Fibroblast of skin of right biceps (primary cell): ENCODE measurements around the gene KRTAP10-2.

Experiments used
- DNase-seq: peaks from one replicate; pipeline ENCODE4 v3.0.0-alpha.2; 2013

Gene KRTAP10-2

DNA sequence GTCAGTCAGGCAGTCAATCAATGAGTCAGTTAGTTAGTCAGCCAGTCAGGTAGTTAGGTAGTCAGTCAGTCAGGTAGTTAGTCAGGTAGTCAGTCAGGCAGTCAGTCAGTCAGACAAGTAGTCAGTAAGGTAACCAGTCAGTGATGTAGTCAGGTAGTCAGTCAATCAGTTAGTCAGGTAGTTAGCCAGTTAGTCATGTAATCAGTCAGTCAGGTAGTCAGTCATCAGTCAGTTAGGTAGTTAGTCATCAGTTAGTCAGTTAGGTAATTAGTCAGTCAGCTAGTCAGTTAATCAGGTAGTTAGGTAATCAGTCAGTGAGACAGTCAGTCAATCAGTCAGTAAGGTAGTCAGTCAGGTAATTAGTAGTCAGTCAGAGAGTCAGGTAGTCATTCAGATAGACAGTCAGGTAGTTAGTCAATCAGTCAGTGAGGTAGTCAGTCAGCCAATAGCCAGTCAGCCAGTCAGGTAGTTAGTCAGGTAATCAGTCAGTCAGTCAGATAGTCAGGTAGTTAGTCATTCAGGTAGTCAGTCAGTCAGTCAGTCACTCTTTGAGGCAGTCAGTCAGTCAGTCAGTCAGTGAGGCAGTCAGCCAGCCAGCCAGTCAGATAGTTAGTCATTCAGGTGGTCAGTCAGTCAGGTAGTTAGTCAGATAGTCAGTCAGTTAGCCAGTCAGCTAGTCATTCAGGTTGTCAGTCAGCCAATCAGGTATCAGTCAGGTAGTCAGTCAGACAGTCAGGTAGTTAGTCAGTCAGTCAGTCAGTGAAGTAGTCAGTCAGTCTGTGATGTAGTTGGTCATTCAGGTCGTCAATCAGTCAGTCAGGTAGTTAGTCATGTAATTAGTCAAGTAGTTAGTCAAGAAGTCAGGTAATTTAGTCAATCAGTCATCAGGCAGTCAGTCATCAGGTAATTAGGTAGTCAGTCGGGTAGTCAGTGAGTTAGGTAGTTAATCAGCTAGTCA, 26.6 kb downstream of the KRTAP10-2 start:
- no peak for DNase-seq

DNA sequence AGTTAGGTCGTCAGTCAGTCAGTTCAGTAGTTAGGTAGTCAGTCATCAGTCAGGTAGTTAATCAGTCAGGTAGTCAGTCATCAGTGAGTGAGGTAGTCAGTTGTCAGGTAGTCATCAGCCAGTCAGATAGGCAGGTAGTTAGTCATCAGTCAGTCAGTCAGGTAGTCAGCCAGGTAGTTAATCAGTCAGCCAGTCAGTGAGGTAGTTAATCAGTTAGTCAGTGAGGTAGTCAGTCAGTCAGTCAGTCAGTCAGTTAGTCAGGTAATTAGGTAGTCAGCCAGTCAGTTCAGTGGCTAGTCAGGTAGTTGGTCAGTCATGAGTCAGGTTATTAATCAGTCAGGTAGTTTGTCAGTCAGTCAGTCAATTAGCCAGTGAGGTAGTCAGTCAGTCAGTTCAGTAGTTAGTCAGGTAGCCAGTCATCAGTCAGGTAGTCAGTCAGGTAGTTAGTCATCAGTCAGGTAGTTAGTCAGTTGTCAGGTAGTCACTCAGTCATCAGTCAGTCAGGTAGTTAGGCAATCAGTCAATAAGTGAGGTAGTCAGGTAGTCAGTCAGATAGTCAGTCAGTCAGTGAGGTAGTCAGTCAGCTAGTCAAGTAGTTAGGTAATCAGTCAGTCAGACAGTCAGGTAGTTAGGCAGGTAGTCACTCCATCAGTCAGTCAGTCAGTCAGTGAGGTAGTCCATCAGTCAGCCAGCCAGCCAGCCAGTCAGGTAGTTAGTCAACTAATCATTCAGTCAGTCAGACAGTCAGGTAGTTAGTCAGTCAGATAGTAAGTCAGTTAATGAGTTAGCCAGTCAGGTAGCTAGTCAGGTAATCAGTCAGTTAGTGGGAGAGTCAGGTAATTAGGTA, 27.5 kb downstream of the KRTAP10-2 start:
- no peak for DNase-seq

DNA sequence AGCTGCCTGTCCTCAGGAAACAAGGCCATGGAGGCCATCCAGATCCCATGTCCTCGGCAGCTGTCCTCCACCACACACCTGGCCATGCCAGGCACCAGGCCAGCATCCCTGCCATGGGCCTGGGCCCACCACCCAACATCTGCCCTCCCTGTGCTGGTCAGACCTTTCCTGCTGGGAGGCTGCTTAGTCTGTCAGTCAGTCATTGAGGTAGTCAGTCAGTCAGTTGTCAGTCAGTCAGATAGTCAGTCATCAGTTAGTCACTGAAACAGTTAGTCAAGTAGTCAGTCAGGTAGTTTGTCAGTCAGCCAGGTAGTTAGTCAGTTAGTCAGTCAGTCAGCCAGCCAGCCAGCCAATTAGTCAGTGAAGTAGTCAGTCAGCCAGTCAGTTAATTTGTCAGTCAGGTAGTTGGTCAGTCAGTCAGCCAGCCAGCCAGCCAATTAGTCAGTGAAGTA, 28.5 kb downstream of the KRTAP10-2 start:
- no peak for DNase-seq

DNA sequence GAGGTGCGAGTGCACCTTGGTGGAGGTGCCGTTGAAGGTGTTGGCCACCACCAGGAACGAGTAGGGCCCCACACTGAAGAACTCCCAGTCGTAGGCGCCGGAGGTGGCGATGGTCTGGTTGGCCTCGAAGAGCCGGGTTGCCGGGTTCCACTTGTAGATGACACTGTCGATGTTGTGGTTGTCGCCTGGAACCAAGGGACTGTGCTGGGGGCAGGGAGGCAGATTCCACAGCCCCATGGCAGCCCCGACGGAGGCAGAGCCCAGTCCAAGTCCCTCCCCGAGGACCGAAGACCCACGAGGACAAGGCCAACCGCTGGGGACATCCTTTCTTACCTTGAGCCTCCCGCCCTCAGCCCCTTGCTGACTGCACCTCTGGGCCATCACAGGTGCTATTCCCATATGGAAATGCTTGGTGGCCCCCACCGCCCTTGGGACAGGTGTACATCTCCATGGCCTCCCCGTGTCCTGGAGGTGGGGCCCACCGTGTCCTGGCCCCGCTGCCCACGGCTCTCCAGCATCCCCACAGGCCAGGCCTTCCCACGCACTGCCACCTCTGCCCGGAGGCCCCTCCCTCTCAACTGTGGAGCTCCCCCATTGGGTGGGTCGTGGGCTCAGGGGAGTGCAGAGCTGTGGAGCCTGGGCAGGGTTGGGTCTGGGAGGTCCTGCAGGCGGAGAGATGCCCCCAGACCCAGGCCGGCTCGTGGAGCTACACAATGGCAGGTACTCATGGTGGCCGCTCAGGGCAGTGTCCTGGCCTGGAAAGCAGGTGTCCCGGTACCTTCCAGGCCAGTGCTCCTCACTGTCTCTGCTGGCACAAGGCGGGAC, 29.2 kb downstream of the KRTAP10-2 start:
- no peak for DNase-seq

DNA sequence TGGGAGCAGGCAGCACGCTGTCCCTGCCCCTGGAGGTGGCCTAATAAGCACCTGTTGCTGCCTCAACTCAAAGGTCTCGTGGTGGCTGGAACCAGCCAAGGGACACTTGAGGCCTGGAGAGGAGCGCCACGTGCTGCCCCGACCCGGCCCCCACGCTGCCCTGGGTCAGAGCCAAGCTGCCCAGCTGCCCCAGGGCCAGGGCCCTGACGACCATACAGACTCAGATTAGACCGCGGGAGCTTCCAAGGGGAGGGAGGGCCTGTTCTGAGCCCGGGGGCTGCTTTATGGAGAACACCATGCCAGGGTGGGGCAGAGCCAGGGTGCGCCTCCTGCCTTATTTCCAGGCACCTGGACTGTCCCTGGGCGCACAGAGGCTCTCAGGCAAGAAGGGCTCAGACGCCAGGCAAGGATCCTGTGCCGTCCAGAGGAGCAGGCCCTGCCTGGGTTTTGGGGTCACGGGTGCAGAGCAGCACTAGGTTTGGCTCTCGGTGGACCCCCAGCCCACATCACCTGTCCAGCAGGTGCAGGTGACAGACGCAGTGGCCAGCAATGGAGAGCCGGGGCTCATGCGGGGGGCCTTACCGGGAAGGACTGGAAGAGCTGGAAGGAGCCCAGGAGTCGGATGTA, 29.9 kb downstream of the KRTAP10-2 start:
- no peak for DNase-seq

GRCh38 chr21:44520326-44521300, 30.7 kb downstream of the KRTAP10-2 start:
- DNase-seq, result no peak

- no peak for DNase-seq
Observed at GRCh38 chr21:44519346-44520325, 31.7 kb downstream of the KRTAP10-2 start.

DNA sequence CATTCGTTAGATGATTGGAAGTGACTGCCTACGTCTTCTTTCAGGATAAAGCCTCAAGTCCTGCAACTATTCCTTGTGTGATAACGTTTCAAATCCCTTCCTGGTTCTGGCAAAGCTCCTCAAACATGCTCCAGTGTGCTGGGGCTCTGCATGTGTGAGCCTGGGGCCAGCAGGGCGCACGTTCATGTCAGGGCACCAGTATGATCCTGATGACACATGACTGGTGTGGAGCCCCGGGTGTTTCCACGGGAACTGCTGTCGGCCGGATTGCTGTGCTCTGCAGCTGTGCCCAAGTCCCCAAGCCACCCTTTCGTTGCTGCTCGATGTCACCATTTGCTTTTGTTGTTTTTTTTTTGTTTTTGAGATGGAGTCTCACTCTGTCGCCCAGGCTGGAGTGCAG, 32.6 kb downstream of the KRTAP10-2 start:
- DNase-seq, result no peak

DNA sequence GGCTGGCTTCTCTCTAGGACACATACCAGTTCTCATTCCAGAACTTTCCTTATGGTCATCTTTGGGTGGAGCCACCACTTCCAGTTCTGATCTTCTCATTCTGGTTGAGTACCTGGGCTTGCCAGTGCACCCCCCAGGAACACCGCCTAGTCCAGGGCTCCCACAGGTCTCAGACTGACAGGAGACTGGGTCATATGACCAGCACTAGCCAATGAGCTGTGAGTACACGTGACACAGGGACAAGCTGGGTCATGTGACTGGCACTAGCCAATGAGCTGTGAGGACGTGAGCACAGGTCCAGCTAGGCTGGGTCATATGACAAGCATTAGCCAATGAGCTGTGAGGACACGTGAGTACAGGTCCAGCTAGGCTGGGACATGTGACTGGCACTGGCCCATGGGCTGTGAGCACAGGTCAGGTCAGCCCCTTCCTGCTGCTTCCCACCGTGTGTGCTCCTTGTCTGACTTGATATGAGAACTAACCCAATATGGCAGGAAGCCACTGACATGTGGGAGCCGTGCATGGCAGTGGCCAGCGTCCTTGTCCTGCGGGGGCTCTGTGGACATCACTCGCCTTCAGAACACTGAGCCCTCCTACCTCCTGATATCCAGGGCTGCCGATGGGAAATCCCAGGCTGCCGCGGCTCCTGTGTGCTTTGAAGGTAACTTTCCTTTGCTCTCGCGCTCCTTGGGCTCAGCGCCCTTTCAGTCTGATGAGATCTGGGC, 34.0 kb downstream of the KRTAP10-2 start:
- peak; percentile 38 for DNase-seq

- no peak for DNase-seq
Observed at GRCh38 chr21:44516828-44517174, 34.5 kb downstream of the KRTAP10-2 start.

DNA sequence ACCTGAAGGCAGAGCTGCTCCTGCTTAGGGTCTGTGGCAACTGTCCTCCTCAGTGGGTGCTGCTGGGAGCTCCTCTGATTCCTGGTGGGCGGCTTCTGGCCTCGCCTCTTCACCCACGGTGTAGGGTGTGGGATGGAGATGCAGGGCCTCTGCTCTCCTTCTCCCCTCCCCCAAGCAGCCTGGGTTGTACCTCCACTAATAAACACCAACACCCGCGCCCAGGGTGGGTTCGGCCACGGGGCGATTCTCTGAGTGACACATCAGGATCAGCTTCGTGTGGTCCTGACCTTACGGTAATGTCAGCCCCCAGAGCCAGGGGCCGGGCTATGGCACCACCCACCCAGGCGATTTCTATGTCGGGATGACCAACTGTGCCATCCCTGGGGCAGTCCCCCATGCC, 35.0 kb downstream of the KRTAP10-2 start:
- DNase-seq, result no peak

DNA sequence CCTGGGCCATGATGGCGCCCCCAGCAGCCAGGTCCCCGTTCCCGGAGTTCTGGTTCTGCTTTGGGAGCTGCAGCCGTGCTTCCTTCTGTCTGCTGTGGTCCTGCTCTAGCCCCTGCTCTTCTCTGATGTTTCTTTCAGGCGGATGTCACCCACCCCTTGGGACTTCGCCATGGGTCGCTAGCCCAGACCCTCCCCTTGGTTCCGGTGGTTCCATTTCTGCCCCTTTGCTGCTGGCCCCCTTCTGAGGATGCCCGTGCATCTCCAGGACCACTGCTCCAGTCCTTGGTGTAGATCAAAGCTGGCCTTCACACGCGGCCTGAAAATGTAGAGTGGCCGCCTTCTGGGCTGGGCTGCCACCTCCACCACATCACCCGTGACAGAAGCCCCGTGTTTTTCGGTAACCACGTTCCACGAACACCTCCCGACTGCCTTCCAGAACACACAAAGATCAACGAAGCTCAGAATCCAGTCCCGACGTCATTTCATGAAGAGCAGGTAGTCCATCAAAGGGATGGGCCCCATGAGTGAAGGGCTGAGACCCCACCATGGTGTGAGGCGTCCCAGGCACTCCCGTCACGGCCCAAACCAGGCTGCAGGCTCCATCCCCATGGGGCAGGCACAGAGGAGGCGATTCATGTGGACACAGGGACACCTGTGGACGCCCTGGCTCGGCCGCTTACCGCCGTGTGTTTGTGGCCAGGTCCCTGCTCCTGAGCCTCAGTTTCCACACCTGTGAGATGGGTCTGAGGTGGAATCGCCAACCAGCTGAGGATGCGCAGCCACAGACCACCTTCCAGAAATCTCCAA, 35.7 kb downstream of the KRTAP10-2 start:
- no peak for DNase-seq

GRCh38 chr21:44514746-44515358, 36.5 kb downstream of the KRTAP10-2 start:
- no peak for DNase-seq

DNA sequence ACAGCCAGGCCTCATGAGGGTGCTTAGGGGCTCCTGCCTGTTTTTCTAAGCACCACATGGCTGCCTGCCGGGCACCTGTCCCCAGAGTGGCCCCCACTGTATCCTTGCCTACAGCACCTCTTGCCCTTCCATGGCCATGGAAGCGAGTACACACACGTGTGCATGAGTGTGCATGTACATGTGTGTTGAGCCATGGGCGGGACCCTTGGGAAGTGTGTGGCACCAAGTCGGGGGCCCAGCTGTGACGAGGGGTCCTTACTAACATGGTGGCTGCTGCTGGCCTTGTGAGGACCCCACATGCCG, 37.1 kb downstream of the KRTAP10-2 start:
- no peak for DNase-seq

DNA sequence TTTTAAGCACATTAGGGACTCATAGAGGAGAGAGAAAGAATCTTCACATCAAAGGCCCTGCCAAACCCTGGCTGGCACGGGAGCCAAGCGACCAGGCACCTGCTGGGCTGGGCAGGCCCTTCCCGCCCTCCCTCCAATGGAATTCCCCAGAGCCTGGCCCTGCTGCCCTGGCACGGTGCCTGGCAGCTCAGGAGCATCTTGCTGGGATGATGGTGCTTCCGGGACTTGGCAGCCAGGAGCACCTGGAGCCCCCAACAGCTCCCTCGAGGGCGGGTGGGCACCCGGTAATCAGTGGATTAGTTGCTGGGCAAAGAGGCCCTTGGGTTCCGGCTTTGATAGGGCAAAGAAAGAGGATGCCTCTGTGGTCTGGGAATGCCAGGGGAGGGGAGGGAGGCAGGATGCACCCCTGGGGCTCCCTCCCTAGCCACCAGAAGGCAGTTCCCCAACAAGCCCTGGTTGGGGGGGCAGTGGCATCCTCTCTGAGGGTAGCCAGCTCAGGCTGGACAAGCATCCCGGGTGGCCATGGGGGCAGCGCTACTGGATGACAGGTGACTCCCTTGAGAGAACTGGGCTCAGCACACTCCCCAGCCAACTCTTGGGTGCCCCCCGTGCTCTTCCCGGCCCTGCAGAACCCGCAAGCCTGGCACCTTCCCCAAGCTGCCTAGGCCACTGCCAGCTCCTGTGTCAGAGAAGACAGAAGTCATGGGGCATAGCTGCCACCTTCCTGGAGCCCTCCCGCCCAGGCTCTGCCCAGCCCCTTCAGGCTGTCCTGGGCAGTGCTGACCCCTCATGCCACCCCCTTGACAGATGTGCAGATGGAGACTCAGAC, 37.7 kb downstream of the KRTAP10-2 start:
- no peak for DNase-seq

- no peak for DNase-seq
Observed at GRCh38 chr21:44512496-44513388, 38.6 kb downstream of the KRTAP10-2 start.
